Measurements from ENCODE around the gene ARHGAP45.

GRCh38 chr19:1040476-1041271 is 26.3 kb upstream of the ARHGAP45 start:
- TF ChIP-seq CTCF (IDR thresholded peaks at IDR 0.05) (no peak), POLR2A (IDR thresholded peaks at IDR 0.05; ENCODE audit: low read depth) (no peak), POLR2AphosphoS5 (IDR thresholded peaks at IDR 0.05) (peak in 1 of 2 donors; percentile 42), EP300 (IDR thresholded peaks at IDR 0.05) (no peak)
